ENCODE measurements around the gene BEND5.
A peak's percentile ranks its signal among the peaks of the same experiment; 100 is the strongest.

BEND5 gene

GRCh38 chr1:48756683-48757316, 19.9 kb downstream of the BEND5 start:
- no peak overlapping the region for H3K4me3 ChIP-seq (ENCODE audit: low read depth, low read length)
- no peak for TF ChIP-seq CTCF (IDR thresholded peaks at IDR 0.05; ENCODE audit: borderline replicate concordance, insufficient read depth, low read depth, low read length)

- no peak for TF ChIP-seq CTCF (IDR thresholded peaks at IDR 0.05; ENCODE audit: borderline replicate concordance, insufficient read depth, low read depth, low read length)
- H3K4me3 ChIP-seq (ENCODE audit: low read depth, low read length): no peak overlapping the region
Observed at GRCh38 chr1:48753293-48753692, 23.4 kb downstream of the BEND5 start.

GRCh38 chr1:48750109-48750508, 26.6 kb downstream of the BEND5 start:
- H3K4me3 ChIP-seq (ENCODE audit: low read depth, low read length): no peak overlapping the region
- peak; percentile 36; the same call in 1 of the 2 replicates for TF ChIP-seq CTCF (IDR thresholded peaks at IDR 0.05; ENCODE audit: borderline replicate concordance, insufficient read depth, low read depth, low read length)

- TF ChIP-seq CTCF (IDR thresholded peaks at IDR 0.05; ENCODE audit: borderline replicate concordance, insufficient read depth, low read depth, low read length): no peak
- H3K4me3 ChIP-seq (ENCODE audit: low read depth, low read length): no peak overlapping the region
Observed at GRCh38 chr1:48749068-48749467, 27.6 kb downstream of the BEND5 start.

- H3K4me3 ChIP-seq (ENCODE audit: low read depth, low read length): no peak overlapping the region
- TF ChIP-seq CTCF (IDR thresholded peaks at IDR 0.05; ENCODE audit: borderline replicate concordance, insufficient read depth, low read depth, low read length): no peak
Observed at GRCh38 chr1:48746906-48747305, 29.8 kb downstream of the BEND5 start.

- H3K4me3 ChIP-seq (ENCODE audit: low read depth, low read length): no peak overlapping the region
- no peak for TF ChIP-seq CTCF (IDR thresholded peaks at IDR 0.05; ENCODE audit: borderline replicate concordance, insufficient read depth, low read depth, low read length)
Observed at GRCh38 chr1:48744032-48744431, 32.7 kb downstream of the BEND5 start.

- H3K4me3 ChIP-seq (ENCODE audit: low read depth, low read length): no peak overlapping the region
Observed at GRCh38 chr1:48743480-48743879, 33.2 kb downstream of the BEND5 start.

More at GRCh38 chr1:48743480-48743879, 33.2 kb downstream of the BEND5 start:
- no peak for TF ChIP-seq CTCF (IDR thresholded peaks at IDR 0.05; ENCODE audit: borderline replicate concordance, insufficient read depth, low read depth, low read length)

Data from GM12875 (cell line).